ENCODE results near the gene MEF2C. TPM values are rescaled to one million over a fixed set of nuclear protein-coding genes. Genes with fewer than 3 reads are reported as not detected.

The MEF2C gene
- total and polyA plus RNA-seq, 8 donors = 3.0 to 48.1 (median 14.6) TPM

- H3K9me3 ChIP-seq = no peaks in the 10 kb centered on the region
- TF ChIP-seq POLR2A (IDR thresholded peaks at IDR 0.05) (no peak), CTCF (IDR thresholded peaks at IDR 0.05) (no peak), POLR2AphosphoS5 (IDR thresholded peaks at IDR 0.05) (no peak), EP300 (IDR thresholded peaks at IDR 0.05) (no peak)
- peaks cover 5 to 22% (median 17%) of the 10 kb centered on the region in 4 donors for H3K4me1 ChIP-seq
- no peak overlapping the region for H3K27ac ChIP-seq
- H3K4me3 ChIP-seq = no peak overlapping the region
- no peaks in the 10 kb centered on the region for H3K36me3 ChIP-seq
- DNase-seq = no peak
- intact Hi-C loops (cut with DNase I; ENCODE audit: low total_unique reads) = no loop called here
- 7 to 17% (median 17%) methylated on average over 3 of the region's 3 CpGs for WGBS, 5 donors
- H3K27me3 ChIP-seq = peaks cover 19 to 94% (median 56%) of the 10 kb centered on the region in 3 donors
These were observed 187.1 kb downstream of the MEF2C start for GRCh38 chr5:88695931-88696330.

DNA sequence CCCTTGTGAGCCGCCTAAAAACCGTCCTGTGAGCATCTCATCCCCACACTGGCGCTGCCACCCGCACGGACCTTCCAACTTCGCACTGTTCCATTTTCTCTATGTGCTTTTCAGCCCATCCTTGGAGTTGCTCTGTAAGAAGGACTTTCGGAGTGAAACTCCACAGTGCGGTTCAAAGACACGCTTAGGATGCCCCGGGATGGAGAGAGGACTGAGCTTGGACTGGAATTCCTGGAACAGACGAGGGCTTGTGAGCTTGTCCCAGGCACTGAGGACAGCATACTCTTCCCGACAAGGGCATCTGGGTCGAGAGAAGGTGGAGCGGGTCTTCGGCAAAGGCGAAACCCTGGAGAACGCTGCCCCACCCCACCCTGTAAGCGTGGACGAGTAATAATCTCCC lies 187.8 kb downstream of the MEF2C start:
- DNase-seq = peak in 1 of 2 donors; percentile 3
- Histone ChIP-seq H3K4me3 (no peak overlapping the region), H3K27ac (no peak overlapping the region), H3K36me3 (no peaks in the 10 kb centered on the region), H3K9me3 (no peaks in the 10 kb centered on the region), H3K27me3 (peaks cover 19 to 96% (median 63%) of the 10 kb centered on the region in 3 donors), H3K4me1 (peaks cover 12 to 29% (median 24%) of the 10 kb centered on the region in 4 donors)
- intact Hi-C loops (cut with DNase I; ENCODE audit: low total_unique reads) = no loop called here
- TF ChIP-seq EP300 (IDR thresholded peaks at IDR 0.05) (no peak), POLR2A (IDR thresholded peaks at IDR 0.05) (no peak), CTCF (IDR thresholded peaks at IDR 0.05) (no peak), POLR2AphosphoS5 (IDR thresholded peaks at IDR 0.05) (no peak)
- 7 to 12% (median 11%) methylated on average over 19 of the region's 19 CpGs for WGBS, 5 donors

GRCh38 chr5:88694023-88694679 lies 188.8 kb downstream of the MEF2C start:
- peaks cover 12 to 40% (median 32%) of the 10 kb centered on the region in 4 donors for H3K4me1 ChIP-seq
- 8 to 14% (median 10%) methylated on average over 28 of the region's 28 CpGs for WGBS, 5 donors
- no peaks in the 10 kb centered on the region for H3K36me3 ChIP-seq
- no peak for DNase-seq
- no peak overlapping the region for H3K27ac ChIP-seq
- H3K4me3 ChIP-seq = no peak overlapping the region
- TF ChIP-seq EP300 (IDR thresholded peaks at IDR 0.05) (no peak), POLR2AphosphoS5 (IDR thresholded peaks at IDR 0.05) (no peak), CTCF (IDR thresholded peaks at IDR 0.05) (no peak), POLR2A (IDR thresholded peaks at IDR 0.05) (no peak)
- H3K9me3 ChIP-seq = no peaks in the 10 kb centered on the region
- intact Hi-C loops (cut with DNase I; ENCODE audit: low total_unique reads) = loop anchor here (5.0 kb wide), 1 partner anchor 912 kb away; no protein-coding TSS in a partner anchor
- peaks cover 27 to 100% (median 74%) of the 10 kb centered on the region in 3 donors for H3K27me3 ChIP-seq

DNA sequence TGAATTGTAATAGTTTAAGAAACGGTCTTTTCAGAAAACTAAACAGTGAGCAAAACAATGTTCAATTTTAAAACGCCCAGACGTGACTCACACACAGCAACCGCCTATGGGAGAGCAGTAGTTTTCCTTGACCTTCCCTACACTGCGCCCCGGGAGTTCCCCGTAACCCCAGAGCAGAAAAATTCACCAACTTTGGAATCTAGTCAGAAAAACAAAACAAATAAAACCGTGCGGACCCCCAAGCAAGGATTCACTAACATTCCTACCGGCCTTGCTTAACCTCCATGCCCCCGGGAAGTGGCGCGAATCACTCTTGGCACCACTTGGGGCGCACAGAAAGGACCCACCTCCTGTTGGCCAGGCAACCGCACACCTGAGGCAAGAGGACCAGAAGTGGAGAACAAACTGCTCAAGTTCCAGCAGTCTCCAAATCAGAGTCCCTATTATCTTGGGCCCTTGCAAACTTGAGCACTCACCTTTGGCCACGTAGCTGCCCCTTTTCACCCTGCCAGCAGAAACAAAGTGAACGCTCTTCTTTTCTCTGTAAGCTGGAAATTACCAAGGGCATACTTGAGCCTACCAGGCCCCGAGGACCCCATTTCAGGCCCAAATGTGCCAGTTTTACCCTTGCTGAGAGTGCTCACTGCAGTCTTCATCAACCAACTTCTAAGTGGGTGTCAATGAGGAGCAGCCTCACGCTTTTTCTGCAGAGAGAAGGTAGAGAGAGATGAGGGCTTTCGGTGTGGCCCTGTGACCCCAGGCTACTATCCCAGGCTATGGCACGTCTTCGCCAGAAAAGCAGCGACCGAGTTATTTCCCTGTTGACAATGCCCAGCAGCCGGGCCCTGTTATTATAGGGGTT lies 189.7 kb downstream of the MEF2C start:
- intact Hi-C loops (cut with DNase I; ENCODE audit: low total_unique reads) = loop anchor here (5.0 kb wide), 1 partner anchor 911 kb away; no protein-coding TSS in a partner anchor
- 9 to 27% (median 11%) methylated on average over 24 to 25 of the region's 25 CpGs for WGBS, 5 donors
- TF ChIP-seq POLR2A (IDR thresholded peaks at IDR 0.05) = no peak
- TF ChIP-seq CTCF (IDR thresholded peaks at IDR 0.05) = no peak
- TF ChIP-seq EP300 (IDR thresholded peaks at IDR 0.05) = no peak
- TF ChIP-seq POLR2AphosphoS5 (IDR thresholded peaks at IDR 0.05) = no peak
- Histone ChIP-seq H3K27ac (no peak overlapping the region), H3K27me3 (peaks cover 33 to 100% (median 82%) of the 10 kb centered on the region in 3 donors), H3K4me3 (no peak overlapping the region), H3K4me1 (peaks cover 12 to 41% (median 33%) of the 10 kb centered on the region in 4 donors), H3K9me3 (no peaks in the 10 kb centered on the region), H3K36me3 (no peaks in the 10 kb centered on the region)
- DNase-seq = peak in 1 of 2 donors; percentile 11

Measured in stomach (tissue), 9 donors.